CD4-positive, alpha-beta T cell treated with Interleukin-1 beta for 1 hour (primary cell): ENCODE data around the gene KRTAP9-7.
"Not testable (repeated sequence)": the region's sequence is repeated elsewhere in the genome, so short reads cannot be mapped to it uniquely, and the experiment has no call there.

ENCODE experiments used
- DNase-seq, 2 donors: peaks; one replicate each; pipeline ENCODE4 v3.0.0-alpha.2; 2020 to 2022

The KRTAP9-7 gene, protein sequence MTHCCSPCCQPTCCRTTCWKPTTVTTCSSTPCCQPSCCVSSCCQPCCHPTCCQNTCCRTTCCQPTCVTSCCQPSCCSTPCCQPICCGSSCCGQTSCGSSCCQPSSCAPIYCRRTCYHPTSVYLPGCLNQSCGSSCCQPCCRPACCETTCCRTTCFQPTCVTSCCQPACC

GRCh38 chr17:41275648-41276190 is at the start of gene KRTAP9-7:
KRTAP9-7 (plus strand) TSS chr17:41275698; CDS start chr17:41275698, 0 bp downstream.
- DNase-seq: not testable (repeated sequence)

DNA sequence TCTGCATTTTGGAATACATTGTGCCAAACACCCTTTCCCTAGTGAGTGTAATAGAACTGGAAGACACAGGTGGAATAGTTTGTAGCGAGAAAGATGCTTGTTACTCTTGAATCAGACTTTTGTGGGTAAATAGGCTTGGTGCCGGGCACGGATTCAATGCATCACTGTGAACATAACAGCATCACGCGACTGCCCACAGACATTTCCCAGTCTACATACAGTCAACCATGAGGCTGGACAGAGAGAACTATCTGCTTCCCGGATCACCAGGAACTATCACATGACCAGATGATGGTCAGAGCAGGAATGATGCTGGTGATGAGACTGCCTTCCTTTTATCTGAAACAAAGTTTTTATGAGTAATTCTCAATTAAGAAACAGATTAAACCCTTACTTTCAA is 49.4 kb upstream of the KRTAP9-7 start:
- DNase-seq: no peak

GRCh38 chr17:41226598-41227095 is 48.9 kb upstream of the KRTAP9-7 start, which contains the start of gene KRTAP9-2:
KRTAP9-2 (plus strand) TSS chr17:41226648; CDS start chr17:41226655, 7 bp downstream.
- DNase-seq: not testable (repeated sequence)

DNA sequence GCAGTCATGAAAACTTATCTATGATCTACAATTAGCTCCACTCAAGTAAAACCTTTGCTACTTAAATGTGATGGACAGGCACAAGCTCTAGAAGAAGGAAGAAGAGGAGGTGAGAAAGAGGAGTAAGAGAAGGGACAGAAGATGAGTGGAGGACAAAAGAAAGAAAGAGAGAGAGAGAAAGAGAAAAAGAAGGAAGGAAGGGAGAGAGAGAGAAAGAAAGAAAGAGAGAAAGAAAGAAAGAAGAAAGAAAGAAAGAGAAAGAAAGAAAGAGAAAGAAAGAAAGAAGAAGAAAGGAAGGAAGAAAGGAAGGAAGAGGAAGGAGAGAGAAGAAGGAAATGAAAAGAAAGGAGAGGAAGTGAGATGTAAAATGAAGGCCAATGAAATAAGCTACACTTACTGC is 45.4 kb upstream of the KRTAP9-7 start:
- DNase-seq: no peak

- no peak for DNase-seq
These were observed 43.8 kb upstream of the KRTAP9-7 start for GRCh38 chr17:41231731-41232130.

DNA sequence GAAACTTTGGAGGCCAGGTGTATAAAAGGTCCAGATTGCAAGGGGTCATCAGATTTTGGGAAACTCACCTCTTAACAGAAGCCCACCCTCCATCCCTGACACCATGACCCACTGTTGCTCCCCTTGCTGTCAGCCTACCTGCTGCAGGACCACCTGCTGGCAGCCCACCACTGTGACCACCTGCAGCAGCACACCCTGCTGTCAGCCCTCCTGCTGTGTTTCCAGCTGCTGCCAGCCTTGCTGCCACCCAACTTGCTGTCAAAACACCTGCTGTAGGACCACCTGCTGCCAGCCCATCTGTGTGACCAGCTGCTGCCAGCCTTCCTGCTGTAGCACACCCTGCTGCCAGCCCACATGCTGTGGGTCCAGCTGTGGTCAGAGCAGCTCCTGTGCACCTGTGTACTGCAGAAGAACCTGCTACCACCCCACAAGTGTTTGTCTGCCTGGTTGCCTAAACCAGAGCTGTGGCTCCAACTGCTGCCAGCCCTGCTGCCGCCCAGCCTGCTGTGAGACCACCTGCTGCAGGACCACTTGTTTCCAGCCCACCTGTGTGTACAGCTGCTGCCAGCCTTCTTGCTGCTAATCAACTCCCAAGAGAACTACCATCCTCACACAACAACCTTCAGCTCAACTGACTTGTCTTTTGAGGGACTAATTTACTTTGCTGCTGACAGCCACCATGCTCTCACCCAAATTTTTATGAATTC is 42.9 kb upstream of the KRTAP9-7 start, which contains the start of gene KRTAP9-3:
TSS of gene KRTAP9-3 (plus strand) at position 51 of the 707 bp plus-strand sequence. CDS start at position 104, 53 bp downstream.
- not testable (repeated sequence) for DNase-seq

GRCh38 chr17:41237116-41237515 is 38.4 kb upstream of the KRTAP9-7 start:
- not testable (repeated sequence) for DNase-seq

- DNase-seq: not testable (repeated sequence)
These were observed 37.5 kb upstream of the KRTAP9-7 start, which contains the start of gene KRTAP9-8 for GRCh38 chr17:41237949-41238437. KRTAP9-8 (plus strand) TSS chr17:41237999; CDS start chr17:41238052, 53 bp downstream.

DNA sequence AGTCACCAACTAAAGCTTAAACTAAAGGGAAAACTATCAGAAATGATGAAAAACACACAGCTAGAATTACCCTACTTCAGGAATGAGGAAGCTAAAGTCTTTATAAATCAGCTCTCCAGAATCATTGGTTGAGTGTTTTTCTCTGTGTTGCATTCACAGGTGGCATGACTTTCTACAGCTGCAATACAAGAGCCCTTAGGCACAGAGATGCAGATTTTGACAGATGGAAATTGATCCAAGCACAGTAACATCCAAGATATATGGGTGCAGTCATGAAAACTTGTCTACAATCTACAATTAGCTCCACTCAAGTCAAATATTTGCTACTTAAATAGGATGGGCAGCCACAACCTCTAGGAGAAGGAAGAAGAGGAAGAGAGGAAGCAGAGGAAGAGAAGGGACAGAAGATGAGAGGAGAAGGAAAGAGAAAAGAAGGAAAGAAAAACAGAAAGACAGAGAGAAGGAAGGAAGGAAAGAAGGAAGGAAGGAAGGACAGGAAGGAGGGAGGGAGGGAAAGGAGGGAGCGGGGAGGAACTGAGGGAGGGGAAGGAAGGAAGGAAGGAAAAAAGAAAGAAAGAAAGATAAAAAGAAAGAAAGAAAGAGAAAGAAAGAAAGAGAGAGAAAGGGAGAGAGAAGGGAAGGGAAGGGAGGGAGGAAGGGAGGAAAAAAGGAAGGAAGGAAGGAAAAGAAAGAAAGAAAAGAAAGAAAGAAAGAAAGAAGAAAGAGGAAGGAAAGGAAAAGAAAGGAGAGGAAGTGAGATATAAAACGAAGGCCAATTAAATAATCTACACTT is 28.3 kb upstream of the KRTAP9-7 start:
- DNase-seq: not testable (repeated sequence)

- DNase-seq: not testable (repeated sequence)
These were observed 25.8 kb upstream of the KRTAP9-7 start, which contains the start of gene KRTAP9-4 for GRCh38 chr17:41249637-41250240. KRTAP9-4 (plus strand) TSS chr17:41249687; CDS start chr17:41249721, 34 bp downstream.

- no peak for DNase-seq
These were observed 24.2 kb upstream of the KRTAP9-7 start for GRCh38 chr17:41251261-41251660.

- DNase-seq: no peak
These were observed 20.6 kb upstream of the KRTAP9-7 start for GRCh38 chr17:41254861-41255260.

GRCh38 chr17:41255381-41256290 is 19.9 kb upstream of the KRTAP9-7 start, which contains the start of gene KRTAP9-9:
KRTAP9-9 (plus strand) TSS chr17:41255384.
- not testable (repeated sequence) for DNase-seq

- no peak for DNase-seq
These were observed 19.2 kb upstream of the KRTAP9-7 start for GRCh38 chr17:41256291-41256685.

GRCh38 chr17:41258406-41258805 is 17.1 kb upstream of the KRTAP9-7 start:
- no peak for DNase-seq

GRCh38 chr17:41263212-41263611 is 12.3 kb upstream of the KRTAP9-7 start:
- no peak for DNase-seq

DNA sequence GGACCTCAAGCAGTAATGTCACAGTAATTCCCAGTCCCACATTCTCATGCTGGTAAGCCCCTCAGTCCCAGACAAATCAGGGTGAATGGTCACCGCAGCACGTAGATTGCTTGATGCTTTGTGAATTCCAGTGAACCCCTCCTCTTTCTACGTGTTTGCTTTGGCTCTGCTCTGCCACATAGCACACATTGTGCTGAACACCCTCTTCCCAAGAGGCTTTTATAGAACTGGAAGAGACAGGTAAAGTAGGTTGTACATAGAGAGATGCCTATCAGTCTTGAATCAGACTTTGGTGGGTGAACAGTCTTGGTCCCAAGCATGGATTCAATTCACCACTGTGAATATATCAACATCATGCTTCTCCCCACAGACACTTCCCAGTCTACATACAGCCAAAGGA is 10.9 kb upstream of the KRTAP9-7 start:
- no peak for DNase-seq

DNA sequence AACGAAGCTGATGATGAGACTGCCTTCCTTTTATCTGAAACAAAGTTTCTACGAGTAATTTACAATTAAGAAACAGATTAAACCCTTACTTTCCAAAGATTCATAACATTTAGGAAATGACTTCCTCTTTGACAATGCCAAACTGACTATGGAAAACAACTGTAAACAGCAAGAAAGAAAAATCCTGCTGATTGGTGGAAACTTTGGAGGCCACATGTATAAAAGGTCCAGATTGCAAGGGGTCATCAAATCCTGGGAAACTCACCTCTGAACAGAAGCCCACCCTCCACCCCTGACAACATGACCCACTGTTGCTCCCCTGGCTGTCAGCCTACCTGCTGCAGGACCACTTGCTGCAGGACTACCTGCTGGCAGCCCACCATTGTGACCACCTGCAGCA is 10.4 kb upstream of the KRTAP9-7 start, which contains the start of gene KRTAP9-6:
TSS of gene KRTAP9-6 (plus strand) at position 301 of the 400 bp plus-strand sequence. CDS start at position 301, 0 bp downstream.
- DNase-seq: no peak

DNA sequence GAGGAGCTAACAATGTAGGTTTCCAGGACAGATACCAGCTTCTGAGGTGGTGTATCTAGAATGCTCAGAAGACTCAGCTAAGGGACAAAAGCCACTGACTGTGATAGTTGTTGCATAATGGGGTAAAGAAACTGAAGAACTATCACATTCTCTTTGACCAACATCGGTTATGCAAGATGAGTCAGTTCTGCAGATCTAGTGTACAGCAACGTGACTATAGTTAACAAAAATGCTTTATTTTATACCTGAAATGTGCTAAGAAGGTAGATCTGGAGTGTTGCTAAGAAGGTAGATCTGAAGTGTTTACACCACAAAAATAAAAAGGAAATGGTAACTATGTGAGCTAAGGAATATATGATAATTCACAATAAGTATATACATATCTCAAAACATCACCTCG is 7.8 kb upstream of the KRTAP9-7 start:
- DNase-seq: no peak

DNA sequence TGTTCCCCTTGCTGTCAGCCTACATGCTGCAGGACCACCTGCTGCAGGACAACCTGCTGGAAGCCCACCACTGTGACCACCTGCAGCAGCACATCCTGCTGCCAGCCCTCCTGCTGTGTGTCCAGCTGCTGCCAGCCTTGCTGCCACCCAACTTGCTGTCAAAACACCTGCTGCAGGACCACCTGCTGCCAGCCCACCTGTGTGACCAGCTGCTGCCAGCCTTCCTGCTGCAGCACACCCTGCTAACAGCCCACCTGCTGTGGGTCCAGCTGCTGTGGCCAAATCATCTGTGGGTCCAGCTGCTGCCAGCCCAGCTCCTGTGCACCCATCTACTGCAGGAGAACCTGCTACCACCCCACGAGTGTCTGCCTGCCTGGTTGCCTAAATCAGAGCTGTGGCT is 4.2 kb upstream of the KRTAP9-7 start:
- DNase-seq: not testable (repeated sequence)

GRCh38 chr17:41271858-41272257 is 3.6 kb upstream of the KRTAP9-7 start:
- DNase-seq: no peak
